ENCODE results near the gene BAIAP2.
"Not testable (repeated sequence)": the region's sequence is repeated elsewhere in the genome, so short reads cannot be mapped to it uniquely, and the experiment has no call there.

Gene BAIAP2

GRCh38 chr17:81143717-81144422 is 108.9 kb downstream of the BAIAP2 start:
- Histone ChIP-seq H3K9ac (ENCODE audit: low read length) (no peak overlapping the region), H3K4me3 (ENCODE audit: low read length) (no peak overlapping the region), H3K27me3 (ENCODE audit: control insufficient read depth, insufficient read depth, low read length) (no peaks in the 10 kb centered on the region), H3K27ac (ENCODE audit: low read depth, low read length) (no peak overlapping the region), H3K36me3 (ENCODE audit: control insufficient read depth, insufficient read depth, low read length) (no peaks in the 10 kb centered on the region), H3K4me1 (ENCODE audit: control insufficient read depth, insufficient read depth, low read length) (no peaks in the 10 kb centered on the region)

- Histone ChIP-seq H3K36me3 (ENCODE audit: control insufficient read depth, insufficient read depth, low read length) (no peaks in the 10 kb centered on the region), H3K27me3 (ENCODE audit: control insufficient read depth, insufficient read depth, low read length) (no peaks in the 10 kb centered on the region), H3K4me3 (ENCODE audit: low read length) (no peak overlapping the region), H3K9ac (ENCODE audit: low read length) (no peak overlapping the region), H3K27ac (ENCODE audit: low read depth, low read length) (no peak overlapping the region), H3K4me1 (ENCODE audit: control insufficient read depth, insufficient read depth, low read length) (no peaks in the 10 kb centered on the region)
Measured at GRCh38 chr17:81144423-81144781, 109.5 kb downstream of the BAIAP2 start.

DNA sequence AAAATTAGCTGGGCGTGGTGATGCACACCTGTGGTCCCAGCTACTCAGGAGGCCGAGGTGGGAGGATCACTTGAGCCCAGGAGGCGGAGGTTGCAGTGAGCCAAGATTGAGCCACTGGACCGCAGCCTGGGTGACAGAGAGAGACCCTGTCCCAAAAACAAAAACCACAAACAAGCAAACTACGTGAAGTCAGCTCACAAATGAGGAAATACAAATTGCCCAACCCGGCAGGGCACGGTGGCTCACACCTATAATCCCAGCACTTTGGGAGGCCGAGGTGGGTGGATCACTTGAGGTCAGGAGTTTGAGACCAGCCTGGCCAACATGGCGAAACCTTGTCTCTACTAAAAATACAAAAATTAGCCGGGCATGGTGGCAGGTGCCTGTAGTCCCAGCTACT is 111.3 kb downstream of the BAIAP2 start:
- H3K36me3 ChIP-seq (ENCODE audit: control insufficient read depth, insufficient read depth, low read length); H3K27me3 ChIP-seq (ENCODE audit: control insufficient read depth, insufficient read depth, low read length); H3K27ac ChIP-seq (ENCODE audit: low read depth, low read length); H3K4me3 ChIP-seq (ENCODE audit: low read length); H3K9ac ChIP-seq (ENCODE audit: low read length); H3K4me1 ChIP-seq (ENCODE audit: control insufficient read depth, insufficient read depth, low read length): not testable (repeated sequence)

DNA sequence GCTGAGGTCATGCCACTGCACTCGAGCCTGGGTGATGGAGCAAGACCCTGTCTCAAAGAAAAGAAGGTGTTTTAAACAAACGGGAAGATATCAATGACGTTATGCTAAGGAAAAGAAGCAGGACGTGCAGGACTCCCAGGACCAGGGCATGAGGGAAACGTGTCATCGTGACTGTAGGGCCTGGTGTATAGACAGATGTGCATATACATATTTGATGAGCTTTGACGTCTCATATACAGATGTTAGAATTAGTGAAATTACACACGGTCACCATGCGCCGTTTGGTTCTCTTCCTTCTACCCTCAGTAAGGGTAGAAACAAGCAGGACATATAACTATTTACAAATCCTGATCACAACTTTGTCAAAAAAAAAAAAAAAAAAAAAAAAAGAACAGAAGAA is 112.8 kb downstream of the BAIAP2 start:
- Histone ChIP-seq H3K4me3 (ENCODE audit: low read length) (no peak overlapping the region), H3K27me3 (ENCODE audit: control insufficient read depth, insufficient read depth, low read length) (no peaks in the 10 kb centered on the region), H3K36me3 (ENCODE audit: control insufficient read depth, insufficient read depth, low read length) (no peaks in the 10 kb centered on the region), H3K27ac (ENCODE audit: low read depth, low read length) (no peak overlapping the region), H3K4me1 (ENCODE audit: control insufficient read depth, insufficient read depth, low read length) (no peaks in the 10 kb centered on the region), H3K9ac (ENCODE audit: low read length) (no peak overlapping the region)

GRCh38 chr17:81148571-81148970 is 113.6 kb downstream of the BAIAP2 start:
- H3K4me1 ChIP-seq (ENCODE audit: control insufficient read depth, insufficient read depth, low read length) = no peaks in the 10 kb centered on the region
- H3K27me3 ChIP-seq (ENCODE audit: control insufficient read depth, insufficient read depth, low read length) = no peaks in the 10 kb centered on the region
- H3K4me3 ChIP-seq (ENCODE audit: low read length) = no peak overlapping the region
- H3K36me3 ChIP-seq (ENCODE audit: control insufficient read depth, insufficient read depth, low read length) = no peaks in the 10 kb centered on the region
- H3K27ac ChIP-seq (ENCODE audit: low read depth, low read length) = no peak overlapping the region
- H3K9ac ChIP-seq (ENCODE audit: low read length) = no peak overlapping the region

- H3K4me1 ChIP-seq (ENCODE audit: control insufficient read depth, insufficient read depth, low read length) = no peaks in the 10 kb centered on the region
- no peaks in the 10 kb centered on the region for H3K36me3 ChIP-seq (ENCODE audit: control insufficient read depth, insufficient read depth, low read length)
- no peak overlapping the region for H3K4me3 ChIP-seq (ENCODE audit: low read length)
- H3K27me3 ChIP-seq (ENCODE audit: control insufficient read depth, insufficient read depth, low read length) = no peaks in the 10 kb centered on the region
- no peak overlapping the region for H3K9ac ChIP-seq (ENCODE audit: low read length)
- no peak overlapping the region for H3K27ac ChIP-seq (ENCODE audit: low read depth, low read length)
Measured at GRCh38 chr17:81148986-81149533, 114.1 kb downstream of the BAIAP2 start.

GRCh38 chr17:81150377-81151077 is 115.6 kb downstream of the BAIAP2 start:
- Histone ChIP-seq H3K4me3 (ENCODE audit: low read length) (no peak overlapping the region), H3K9ac (ENCODE audit: low read length) (no peak overlapping the region)

GRCh38 chr17:81151278-81151677 is 116.3 kb downstream of the BAIAP2 start:
- Histone ChIP-seq H3K36me3 (ENCODE audit: control insufficient read depth, insufficient read depth, low read length) (no peaks in the 10 kb centered on the region), H3K27me3 (ENCODE audit: control insufficient read depth, insufficient read depth, low read length) (no peaks in the 10 kb centered on the region), H3K4me1 (ENCODE audit: control insufficient read depth, insufficient read depth, low read length) (no peaks in the 10 kb centered on the region), H3K4me3 (ENCODE audit: low read length) (no peak overlapping the region), H3K27ac (ENCODE audit: low read depth, low read length) (no peak overlapping the region), H3K9ac (ENCODE audit: low read length) (no peak overlapping the region)

More at GRCh38 chr17:81150377-81151077, 115.6 kb downstream of the BAIAP2 start:
- Histone ChIP-seq H3K27me3 (ENCODE audit: control insufficient read depth, insufficient read depth, low read length) (no peaks in the 10 kb centered on the region), H3K27ac (ENCODE audit: low read depth, low read length) (no peak overlapping the region), H3K36me3 (ENCODE audit: control insufficient read depth, insufficient read depth, low read length) (no peaks in the 10 kb centered on the region), H3K4me1 (ENCODE audit: control insufficient read depth, insufficient read depth, low read length) (no peaks in the 10 kb centered on the region)

GRCh38 chr17:81152288-81152828 is 117.4 kb downstream of the BAIAP2 start:
- H3K4me1 ChIP-seq (ENCODE audit: control insufficient read depth, insufficient read depth, low read length) = no peaks in the 10 kb centered on the region
- H3K4me3 ChIP-seq (ENCODE audit: low read length) = no peak overlapping the region
- no peaks in the 10 kb centered on the region for H3K36me3 ChIP-seq (ENCODE audit: control insufficient read depth, insufficient read depth, low read length)
- H3K9ac ChIP-seq (ENCODE audit: low read length) = no peak overlapping the region
- H3K27ac ChIP-seq (ENCODE audit: low read depth, low read length) = no peak overlapping the region
- no peaks in the 10 kb centered on the region for H3K27me3 ChIP-seq (ENCODE audit: control insufficient read depth, insufficient read depth, low read length)

- Histone ChIP-seq H3K4me1 (ENCODE audit: control insufficient read depth, insufficient read depth, low read length) (no peaks in the 10 kb centered on the region), H3K27me3 (ENCODE audit: control insufficient read depth, insufficient read depth, low read length) (no peaks in the 10 kb centered on the region), H3K27ac (ENCODE audit: low read depth, low read length) (no peak overlapping the region), H3K9ac (ENCODE audit: low read length) (no peak overlapping the region), H3K36me3 (ENCODE audit: control insufficient read depth, insufficient read depth, low read length) (no peaks in the 10 kb centered on the region), H3K4me3 (ENCODE audit: low read length) (no peak overlapping the region)
Measured at GRCh38 chr17:81153340-81153803, 118.4 kb downstream of the BAIAP2 start.

GRCh38 chr17:81154016-81154415 is 119.1 kb downstream of the BAIAP2 start:
- H3K36me3 ChIP-seq (ENCODE audit: control insufficient read depth, insufficient read depth, low read length); H3K4me3 ChIP-seq (ENCODE audit: low read length); H3K27me3 ChIP-seq (ENCODE audit: control insufficient read depth, insufficient read depth, low read length); H3K4me1 ChIP-seq (ENCODE audit: control insufficient read depth, insufficient read depth, low read length); H3K9ac ChIP-seq (ENCODE audit: low read length); H3K27ac ChIP-seq (ENCODE audit: low read depth, low read length): not testable (repeated sequence)

GRCh38 chr17:81154961-81155360 is 120.0 kb downstream of the BAIAP2 start:
- Histone ChIP-seq H3K4me1 (ENCODE audit: control insufficient read depth, insufficient read depth, low read length) (no peaks in the 10 kb centered on the region), H3K27me3 (ENCODE audit: control insufficient read depth, insufficient read depth, low read length) (no peaks in the 10 kb centered on the region), H3K36me3 (ENCODE audit: control insufficient read depth, insufficient read depth, low read length) (no peaks in the 10 kb centered on the region), H3K4me3 (ENCODE audit: low read length) (no peak overlapping the region), H3K27ac (ENCODE audit: low read depth, low read length) (no peak overlapping the region), H3K9ac (ENCODE audit: low read length) (no peak overlapping the region)

Measured in rectal smooth muscle tissue (tissue), 1 donor.